GM21447 (cell line): ENCODE measurements around the gene NEAT1.
A peak's percentile ranks its signal among the peaks of the same experiment; 100 is the strongest.
"Not testable (repeated sequence)": the region's sequence is repeated elsewhere in the genome, so short reads cannot be mapped to it uniquely, and the experiment has no call there.

Source experiments
- ATAC-seq: cut with Tn5 transposase; IDR thresholded peaks from one replicate; pipeline ENCODE4 v1.9.1; 2021; ENCODE audit not compliant: unreplicated experiment

The NEAT1 gene

DNA sequence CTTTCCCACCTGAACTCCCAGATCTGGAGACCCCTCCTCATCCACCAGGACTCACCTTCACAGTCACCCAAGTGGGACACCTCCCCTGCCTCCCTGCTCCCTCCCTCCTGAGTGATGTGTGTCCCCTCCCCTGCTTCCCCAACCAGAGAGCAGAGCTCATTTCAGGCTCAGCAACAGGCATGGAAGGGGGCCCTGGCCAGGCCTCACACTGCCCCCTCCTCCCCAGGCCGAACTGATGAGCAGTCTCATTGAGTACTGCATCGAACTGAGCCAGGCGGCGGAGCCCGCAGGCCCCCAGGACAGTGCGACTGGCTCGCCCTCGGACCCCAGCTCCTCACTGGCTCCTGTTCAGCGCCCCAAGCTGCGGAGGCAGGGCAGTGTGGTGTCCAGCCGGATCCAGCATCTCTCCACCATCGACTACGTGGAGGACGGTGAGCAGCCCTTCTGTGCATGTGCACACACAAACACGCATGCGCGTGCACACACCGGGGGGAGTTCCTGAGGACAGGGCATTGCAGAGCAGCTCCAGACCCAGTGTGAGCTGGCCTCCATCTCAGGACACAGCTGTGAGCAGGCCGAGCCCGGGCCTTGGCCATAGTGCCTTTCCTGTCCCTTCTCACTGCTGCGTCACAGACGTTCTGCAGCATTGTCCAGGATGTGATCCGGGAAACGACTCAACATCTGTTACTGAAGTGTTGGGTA, 17.8 kb upstream of the NEAT1 start:
- ATAC-seq, result no peak

DNA sequence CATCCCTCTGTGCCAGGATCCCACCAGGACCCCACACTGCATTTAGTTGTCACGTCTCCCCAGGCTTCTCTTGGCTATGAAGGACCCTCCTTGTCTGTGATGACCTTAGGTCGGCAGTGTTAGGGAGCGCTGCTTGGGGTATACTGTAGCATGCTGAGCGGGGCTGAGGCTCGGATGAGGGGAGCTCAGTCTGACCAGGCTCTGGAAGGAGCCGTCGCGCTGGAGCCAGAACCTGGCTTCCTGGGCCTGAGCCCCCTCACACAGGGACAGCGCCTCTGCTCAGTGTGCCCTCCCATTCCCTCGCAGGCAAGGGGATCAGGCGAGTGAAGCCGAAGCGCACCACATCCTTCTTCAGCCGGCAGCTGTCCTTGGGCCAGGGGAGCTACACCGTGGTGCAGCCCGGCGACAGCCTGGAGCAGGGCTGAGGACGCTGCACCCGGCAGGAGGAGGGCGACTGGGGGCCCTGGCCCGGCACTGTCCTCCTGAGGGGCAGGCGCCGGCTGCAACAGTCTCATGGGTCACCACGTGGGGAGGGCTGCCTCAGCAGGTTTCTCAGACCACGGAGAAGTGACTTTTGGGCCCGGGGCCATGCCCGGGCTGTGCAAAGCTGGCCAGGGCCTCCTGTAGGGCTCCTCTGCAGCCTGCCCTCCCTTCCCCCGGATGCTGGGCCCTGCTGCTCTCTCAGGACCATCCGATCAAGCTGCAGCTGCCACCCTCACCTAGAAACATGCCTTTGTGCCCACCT, 11.5 kb upstream of the NEAT1 start:
- no peak for ATAC-seq

DNA sequence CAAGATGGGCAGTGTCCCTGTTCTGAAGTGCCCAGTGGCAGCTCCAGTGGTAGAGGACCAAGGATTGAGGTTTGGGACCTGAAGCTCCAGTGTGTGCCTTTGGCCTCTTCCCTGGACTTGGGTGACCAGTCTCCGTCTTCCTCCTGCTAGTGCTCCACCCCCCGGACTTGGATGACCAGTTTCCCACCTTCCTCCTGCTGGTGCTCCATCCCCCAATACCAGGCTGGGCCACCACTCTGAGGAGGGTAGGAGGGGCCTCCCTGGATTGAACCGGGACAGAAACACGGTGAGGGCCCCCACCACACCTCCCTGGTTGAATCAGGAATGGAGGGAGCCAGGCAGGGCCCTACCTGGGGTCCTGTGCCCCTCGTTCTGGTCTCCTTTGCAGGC, 10.9 kb upstream of the NEAT1 start:
- ATAC-seq, result no peak

DNA sequence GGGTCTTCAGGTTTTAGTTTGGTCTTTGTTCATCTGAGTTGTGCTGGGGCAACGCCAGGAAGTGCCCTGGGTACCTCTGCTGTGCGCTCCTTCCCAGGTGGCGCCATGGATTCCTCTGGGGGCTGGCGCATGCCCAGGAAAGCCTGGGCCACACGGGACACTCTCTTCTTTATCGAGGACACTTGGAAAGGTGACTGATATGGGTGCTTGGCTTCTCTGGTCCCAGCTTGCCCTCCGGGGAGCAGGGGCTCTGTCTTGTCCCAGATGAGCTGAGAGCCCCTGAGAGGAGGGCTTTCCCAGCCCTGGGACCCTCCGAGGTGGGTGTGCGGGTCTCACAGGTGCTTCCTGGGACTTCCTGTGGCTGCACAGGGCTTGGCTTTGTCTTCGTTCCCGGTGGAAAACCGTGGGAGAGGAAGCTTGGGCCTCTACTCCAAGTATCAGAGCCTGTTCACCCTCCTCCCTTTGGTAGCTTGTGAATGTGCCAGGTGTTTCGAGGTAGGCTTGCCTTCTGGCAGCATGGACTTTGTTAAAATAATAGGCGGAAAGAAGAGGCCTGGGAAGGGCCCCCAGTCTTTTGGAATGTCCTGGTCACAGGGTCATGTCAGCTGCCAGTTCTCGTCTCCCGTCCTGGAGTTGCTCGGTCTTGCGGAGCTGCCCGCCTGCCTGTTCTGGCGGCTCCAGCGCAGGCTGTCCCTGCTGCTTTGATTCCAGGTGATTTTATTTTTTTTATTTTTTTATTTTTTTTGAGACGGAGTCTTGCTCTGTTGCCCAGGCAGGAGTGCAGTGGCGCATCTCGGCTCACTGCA, 10.1 kb upstream of the NEAT1 start:
- no peak for ATAC-seq

DNA sequence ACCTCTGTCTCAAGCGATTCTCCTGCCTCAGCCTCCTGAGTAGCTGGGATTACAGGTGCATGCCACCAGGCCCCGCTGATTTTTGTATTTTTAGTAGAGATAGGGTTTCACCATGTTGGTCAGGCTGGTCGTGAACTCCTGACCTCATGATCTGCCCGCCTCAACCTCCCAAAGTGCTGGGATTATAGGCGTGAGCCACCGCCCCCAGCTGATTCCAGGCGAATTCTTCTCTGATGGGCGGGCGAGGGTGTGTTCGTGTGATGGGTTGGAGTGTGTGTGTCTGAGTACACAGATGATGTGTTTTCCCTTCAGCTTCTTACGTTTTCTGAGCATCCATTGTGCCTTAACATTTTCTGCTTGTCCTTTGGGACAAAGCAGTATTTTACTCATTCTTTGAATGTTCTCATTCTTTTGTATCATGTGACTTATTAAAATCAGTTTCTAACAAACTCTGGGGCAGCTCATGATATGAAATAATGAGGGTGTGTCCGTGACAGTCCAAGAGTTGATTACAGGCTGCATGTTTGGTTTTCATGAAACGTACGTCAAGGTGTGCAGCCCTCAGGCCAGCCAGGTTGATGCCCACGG, 9.4 kb upstream of the NEAT1 start:
- not testable (repeated sequence) for ATAC-seq

DNA sequence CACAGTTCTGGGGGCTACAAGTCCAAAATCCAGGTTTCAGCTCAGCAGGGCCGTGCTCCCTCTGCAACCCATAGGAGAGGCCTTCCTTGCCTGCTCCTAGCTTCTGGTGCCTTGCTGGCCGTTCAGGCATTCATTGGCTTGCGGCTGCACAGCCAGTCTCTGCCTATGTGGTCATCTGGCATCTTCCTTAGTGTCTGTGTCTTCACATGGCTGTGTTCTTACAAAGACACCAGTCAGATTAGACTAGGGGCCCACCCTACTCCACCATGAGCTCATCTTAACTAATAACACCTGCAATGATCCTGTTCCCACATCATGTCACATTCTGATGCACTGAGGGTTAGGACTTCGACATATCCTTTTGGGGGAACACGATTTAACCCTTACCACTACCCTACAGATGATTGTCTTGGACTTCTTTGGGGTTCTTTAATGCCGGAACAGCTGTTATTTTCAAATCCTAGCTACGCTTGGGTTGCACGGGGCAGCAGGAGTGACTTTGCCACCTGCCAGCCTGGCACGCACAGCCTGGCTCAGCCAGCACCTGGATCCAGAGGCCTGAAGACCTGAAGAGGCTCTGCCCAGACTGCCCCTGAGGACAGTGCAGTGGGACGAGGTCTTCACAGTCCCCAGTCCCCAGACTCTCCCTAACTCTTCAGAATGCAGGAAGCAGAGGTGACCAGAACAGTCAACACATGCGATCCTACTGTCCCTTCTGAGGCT, 7.7 kb upstream of the NEAT1 start:
- no peak for ATAC-seq

DNA sequence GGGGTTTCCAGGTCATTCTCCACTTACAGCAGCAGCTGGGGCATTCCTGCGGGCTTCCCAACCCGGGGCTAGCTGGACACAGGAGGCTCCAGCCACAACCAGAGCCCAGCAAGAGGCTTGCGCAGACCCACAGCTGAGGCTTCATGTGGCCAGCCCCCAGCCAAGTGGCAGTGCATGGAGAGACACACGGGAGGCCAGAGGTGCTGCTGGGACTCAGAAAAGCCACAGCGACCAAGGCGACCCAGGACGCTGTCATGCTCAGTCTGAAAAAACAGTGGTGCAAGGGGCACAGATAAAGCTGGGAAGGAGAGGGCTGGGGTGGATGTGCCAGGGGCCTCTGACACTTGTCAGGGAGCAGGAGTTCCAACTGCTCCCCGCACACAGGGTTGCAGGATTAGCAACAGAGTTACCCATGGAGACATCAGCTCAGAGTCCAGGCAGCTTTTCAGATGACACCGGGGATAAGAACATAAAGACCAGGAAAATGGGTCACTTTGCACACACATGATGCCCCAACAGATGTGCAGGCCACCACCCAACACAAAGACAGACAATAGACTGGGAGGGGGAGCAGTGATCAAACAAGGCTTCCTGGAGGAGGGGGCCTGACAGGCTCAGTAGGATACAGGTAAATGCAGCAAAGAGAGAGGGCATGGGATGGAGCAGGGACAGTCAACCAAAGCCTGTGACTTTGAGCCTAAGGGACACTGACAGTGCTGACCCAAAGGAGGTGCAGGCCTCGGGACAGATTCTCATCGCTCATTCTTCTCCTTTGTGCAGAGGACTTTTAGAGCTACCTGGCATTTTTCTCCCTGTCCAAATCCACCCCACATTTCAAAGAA, 6.9 kb upstream of the NEAT1 start:
- ATAC-seq, result no peak

DNA sequence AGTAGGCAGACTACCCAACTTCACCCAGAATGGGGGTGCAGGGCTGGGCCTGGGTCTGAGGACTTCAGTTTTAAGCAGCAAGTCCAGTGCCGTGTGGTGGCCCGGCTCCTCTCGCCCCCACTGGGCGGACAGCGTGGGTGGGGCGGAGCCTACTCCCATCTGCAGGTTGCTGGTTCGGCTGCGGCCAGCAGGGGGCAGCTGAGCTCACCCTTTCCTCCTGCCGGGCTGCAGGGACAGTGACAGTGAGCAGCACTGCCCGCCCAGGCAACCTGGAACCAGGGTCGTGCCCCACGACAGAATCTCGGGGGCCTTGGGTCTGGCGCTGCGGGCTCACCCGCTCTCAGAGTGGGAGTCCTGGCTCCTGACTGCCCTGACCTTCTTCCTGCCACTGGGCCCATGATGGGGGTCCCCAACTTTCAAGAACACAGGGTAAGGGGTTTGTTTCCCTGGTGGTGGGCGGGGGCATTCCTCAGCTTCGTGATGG, 6.2 kb upstream of the NEAT1 start:
- no peak for ATAC-seq

DNA sequence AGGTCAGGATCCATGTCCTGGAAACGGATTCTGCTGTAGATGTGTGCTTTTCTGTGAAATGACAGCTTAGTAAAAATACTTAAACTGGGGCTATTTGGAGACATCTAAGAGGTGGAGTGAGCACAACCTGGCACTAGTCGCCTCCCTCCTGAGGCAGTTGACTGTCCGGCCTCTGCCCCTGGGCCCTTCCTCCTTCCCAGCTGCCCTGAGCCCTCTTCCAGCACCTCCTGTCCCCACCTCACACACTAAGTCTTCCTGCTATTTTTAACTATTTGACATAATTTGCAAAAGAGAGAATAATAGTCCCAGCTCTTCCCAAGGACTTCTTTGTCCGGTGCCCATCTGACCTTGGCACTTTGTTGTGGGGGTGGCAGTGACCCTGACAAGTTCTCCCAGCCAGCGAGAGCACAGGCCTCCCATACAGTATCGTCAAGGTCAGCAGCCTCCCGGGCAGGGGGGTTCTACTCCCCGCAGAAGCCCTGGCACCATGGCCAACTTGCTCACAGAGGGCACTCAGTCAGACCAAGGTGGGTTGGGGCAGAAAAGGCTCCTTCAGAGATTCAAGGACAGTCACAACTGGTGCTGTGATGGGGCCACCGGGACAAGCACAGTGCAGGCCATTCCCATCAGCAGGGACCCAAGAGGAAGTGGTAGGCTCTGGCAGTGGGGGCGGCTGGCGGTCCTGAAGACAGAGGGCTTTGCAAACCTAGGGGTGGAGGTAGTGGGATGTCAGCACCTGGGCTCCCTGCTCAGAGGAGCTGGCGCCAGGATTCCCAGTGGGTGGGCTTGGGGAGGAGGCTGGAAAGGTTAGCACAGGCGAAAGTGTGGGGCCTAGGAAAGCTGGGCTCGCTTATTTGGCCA, 5.5 kb upstream of the NEAT1 start:
- no peak for ATAC-seq

DNA sequence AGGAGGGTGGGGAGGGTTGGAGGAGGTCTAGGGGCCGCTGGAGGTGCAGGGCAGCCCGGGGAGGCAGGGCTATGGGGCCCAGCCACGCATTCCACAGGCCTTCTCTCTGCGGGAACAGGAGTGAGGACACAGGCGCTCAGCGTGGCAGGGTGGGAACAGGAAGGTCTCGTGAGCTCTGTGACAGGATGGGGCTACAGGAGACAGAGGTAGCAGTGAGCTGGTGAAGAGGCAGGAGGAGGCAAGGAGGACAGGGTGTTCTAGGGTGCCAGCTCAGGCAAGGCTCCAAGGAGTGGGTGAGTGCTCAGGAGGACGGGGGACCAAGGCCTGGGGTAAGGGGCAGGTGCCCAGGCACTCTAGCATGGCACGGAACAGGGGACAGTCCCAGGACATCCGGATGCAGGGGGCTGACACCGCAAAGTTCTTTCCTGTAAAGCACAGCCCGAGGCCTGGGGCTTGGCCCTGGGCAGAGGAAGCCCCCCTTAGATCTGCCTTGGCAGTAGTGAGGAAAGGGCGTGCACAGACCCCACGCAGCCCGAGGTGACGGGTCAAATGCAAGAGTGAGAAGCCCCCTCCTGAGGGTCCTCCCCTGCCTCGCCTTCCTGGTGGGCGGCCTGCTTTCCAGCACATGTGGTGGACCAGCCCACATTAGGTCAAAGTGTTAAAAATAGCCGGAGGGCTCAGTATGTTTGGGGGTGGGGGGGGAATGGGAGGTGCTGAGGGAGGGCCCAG, 4.7 kb upstream of the NEAT1 start:
- no peak for ATAC-seq

DNA sequence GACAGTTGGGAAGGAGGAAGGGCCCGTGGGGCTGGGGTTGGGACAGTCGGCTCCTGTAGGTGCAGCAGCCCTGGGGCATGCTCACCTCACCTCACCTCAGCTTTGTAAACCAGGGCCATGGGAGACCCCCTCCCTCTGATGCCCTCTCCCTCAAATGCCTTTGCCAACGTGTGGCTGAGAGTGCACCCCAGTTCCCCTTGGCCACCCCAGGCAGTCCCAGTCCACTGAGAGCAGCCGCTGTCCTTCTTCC, 4.2 kb upstream of the NEAT1 start:
- peak; percentile 2 for ATAC-seq

DNA sequence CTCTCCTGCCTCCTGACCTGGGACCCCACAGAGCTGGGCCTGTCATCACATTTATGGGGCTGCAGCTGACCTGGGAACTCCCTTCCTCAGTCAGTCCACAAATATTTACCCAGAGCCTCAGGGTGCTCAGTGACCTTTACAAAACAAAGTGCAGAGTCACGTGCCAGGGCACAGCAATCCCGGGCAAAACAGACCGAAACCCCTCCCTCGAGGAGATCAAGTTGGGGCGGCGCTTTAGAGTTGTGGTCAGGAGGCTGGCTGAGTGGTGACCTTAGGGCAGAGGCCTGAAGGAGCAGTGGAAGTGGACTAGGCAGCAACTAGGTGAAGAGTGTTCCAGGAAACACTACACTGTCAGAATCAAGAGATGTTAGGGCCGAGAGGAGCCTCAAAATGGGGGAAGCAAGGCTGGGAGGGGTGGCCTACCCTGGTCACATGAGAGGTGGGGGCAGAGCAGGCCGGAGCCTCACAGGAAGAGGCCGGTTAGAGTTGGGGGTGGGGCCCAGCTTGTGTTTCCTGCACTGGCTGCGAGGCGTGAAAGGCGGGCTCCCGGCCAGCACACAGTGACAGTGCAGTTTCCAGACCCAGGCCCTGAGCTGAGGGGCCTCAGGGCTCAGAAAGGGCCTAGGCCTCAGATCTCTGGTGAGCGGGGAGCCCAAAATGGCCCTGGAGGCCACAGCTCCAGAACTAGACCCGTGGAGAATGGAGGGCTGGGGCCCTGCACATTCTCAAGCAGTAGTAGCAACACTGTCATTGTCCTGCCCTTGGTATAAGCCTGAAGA, 3.7 kb upstream of the NEAT1 start:
- peak; percentile 35 for ATAC-seq

DNA sequence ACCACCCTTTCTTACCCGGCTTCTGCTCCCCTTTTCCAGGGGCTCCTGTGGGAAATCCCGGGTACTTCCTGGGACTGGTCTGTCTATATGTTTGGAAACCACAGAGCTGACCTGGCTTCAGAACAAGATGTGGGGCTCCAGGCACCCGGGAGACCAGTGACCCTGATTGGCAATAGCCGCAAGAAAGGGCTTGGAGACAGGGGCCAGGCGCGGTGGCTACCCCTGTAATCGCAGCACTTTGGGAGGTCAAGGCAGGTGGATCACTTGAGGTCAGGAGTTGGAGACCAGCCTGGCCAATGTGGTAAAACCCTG, 3.2 kb upstream of the NEAT1 start:
- ATAC-seq, result no peak

DNA sequence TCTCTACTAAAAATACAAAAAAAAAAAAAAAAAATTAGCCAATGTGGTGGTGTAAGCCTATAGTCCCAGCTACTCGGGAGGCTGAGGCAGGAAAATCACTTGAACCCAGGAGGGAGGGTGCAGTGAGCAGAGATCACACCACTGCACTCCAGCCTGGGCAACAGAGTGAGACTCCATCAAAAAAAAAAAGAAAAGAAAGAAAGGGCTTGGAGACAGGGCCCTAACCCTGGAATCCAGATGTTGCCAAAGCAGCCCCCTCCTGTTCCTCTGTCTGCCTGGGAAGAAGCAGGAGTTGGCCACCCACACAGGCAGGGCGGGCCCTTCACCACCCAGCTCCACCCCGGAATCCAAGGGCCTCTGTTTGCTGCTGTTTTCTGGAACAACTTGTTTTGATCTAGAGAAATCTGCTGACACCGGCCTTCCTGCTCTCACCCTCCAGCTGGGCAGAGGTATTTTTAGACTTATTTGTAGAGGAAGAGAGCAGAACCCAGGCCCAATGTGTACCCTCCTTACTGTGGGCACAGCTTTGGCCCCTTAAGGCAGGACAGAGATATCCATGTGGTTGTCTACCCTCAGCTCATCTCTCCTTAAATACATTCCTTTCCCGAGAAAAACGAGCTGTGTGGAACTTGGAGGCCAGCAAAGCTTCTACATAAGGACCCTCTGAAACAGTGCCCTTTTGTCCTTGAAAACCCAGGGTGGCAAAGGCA, 2.7 kb upstream of the NEAT1 start:
- ATAC-seq, result no peak

DNA sequence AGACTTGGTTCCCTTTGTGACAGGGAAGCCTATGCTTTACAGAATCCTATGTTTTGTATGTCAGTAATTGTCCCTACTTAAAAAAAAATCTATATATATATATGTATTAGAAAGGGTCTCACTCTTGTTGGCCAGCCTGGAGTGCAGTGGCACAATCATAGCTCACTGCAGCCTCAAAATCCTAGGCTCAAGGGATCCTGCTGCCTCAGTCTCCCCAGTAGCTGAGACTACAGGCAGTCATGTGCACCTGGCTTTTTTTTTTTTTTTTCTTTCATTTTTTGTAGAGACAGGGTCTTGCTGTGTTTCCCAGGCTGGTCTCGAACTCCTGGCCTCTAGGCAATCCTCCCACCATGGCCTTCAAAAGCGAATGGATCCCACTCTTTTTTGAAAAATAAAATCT, 2.1 kb upstream of the NEAT1 start:
- no peak for ATAC-seq

DNA sequence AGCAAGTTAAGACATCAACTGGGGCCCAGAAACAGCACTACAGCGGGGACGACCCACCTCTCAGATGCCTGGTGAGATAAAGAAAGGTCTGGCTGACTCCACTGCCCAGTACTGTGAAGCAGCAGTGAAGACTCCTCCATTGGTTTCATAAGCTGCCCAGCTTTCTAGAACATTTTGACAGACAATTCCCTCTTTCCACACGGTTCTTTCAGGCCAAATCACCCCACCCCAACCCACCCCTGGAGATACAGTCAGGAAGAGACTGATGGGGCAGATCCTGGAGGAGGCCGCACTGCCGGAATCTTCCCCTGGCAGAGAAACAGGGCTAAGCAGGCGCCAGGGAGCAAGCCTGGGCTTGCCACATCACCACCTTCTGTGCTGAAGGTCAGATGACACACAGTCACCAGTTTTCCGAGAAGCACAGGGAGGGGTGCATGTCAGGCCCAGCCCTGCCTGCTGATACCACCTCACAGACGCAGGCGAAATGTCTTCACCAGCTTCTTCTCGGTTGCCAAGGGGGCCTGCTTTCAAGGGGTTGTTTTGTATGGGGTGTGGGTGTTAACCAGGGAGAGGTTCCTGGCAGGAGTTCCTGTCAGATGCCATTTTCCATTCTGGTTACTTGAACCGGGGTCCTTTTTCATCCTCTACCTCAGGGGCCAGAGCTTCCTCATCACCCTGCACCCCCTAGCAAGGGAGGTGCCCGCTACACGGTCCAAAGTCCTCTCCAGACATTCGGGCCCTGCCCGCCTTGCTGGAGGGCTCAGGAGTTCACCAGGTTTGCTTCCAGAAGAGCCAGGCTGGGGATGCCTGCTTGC, 1.4 kb upstream of the NEAT1 start:
- no peak for ATAC-seq
